Ovary (tissue), 3 donors: ENCODE data around the gene BCAR3.

ENCODE experiments used
- CTCF ChIP-seq, 3 donors: fragments of 450-650 bp in 2 of 3; fragments of 200-600 bp in 1 of 3; IDR thresholded peaks; one replicate each; pipeline versions ENCODE4 v1.5.1 to v1.8.0; 2016 to 2022; ENCODE audit warnings: antibody characterized with exemption in 3 of 3, mild to moderate bottlenecking in 1 of 3
- POLR2A ChIP-seq: fragments of 450-650 bp; IDR thresholded peaks from one replicate; pipeline ENCODE4 v1.6.1; 2017; ENCODE audit warnings: antibody characterized with exemption, mild to moderate bottlenecking, moderate library complexity
- donor health status: DM: no; HTN: no; CAD: no.

- TF ChIP-seq POLR2A (no peak), CTCF (IDR thresholded peaks at IDR 0.05) (no peak)
Observed at GRCh38 chr1:93710499-93711453, 29.1 kb upstream of the BCAR3 start.
